HepG2 (cell line): ENCODE data around the gene SIRT1. TPM values are rescaled to one million over a fixed set of nuclear protein-coding genes. Genes with fewer than 3 reads are reported as not detected.

Source experiments
- AKNA ChIP-seq: sonication (generic); formaldehyde crosslinking; IDR thresholded peaks from 2 replicates; pipeline ENCODE4 v1.4.0; 2020; ENCODE audit warnings: missing genetic modification reagents, borderline replicate concordance
- CBFB ChIP-seq: sonication (generic); formaldehyde crosslinking; IDR thresholded peaks from 2 replicates; pipeline ENCODE4 v1.4.0; 2020; ENCODE audit warnings: missing genetic modification reagents
- CHCHD3 ChIP-seq: sonication (generic); formaldehyde crosslinking; IDR thresholded peaks from 2 replicates; pipeline ENCODE4 v1.8.0; 2022; ENCODE audit warnings: mild to moderate bottlenecking, missing genetic modification reagents, moderate library complexity
- EED ChIP-seq: sonication (generic); formaldehyde crosslinking; IDR thresholded peaks from 2 replicates; pipeline ENCODE4 v1.5.0; 2020; ENCODE audit warnings: mild to moderate bottlenecking, missing genetic modification reagents
- KAT2B ChIP-seq: fragments of 150-350 bp; IDR thresholded peaks from 2 replicates; pipeline ENCODE4 v1.6.1; 2014; ENCODE audit warnings: low read depth, low read length, borderline replicate concordance
- KDM5A ChIP-seq: fragments of 200-600 bp; sonication (generic); IDR thresholded peaks from 2 replicates; pipeline ENCODE4 v1.7.0; 2018; ENCODE audit warnings: antibody characterized with exemption, mild to moderate bottlenecking, low read length, borderline replicate concordance
- KLF16 ChIP-seq, 2 experiments: sonication (generic) in 1 of 2; formaldehyde crosslinking in 1 of 2; IDR thresholded peaks; 2 replicates each; pipeline versions ENCODE4 v1.6.1 to v1.8.0; 2016 to 2023; ENCODE audit warnings: missing genetic modification reagents in 2 of 2, missing compliant biosample characterization in 1 of 2
- KLF9 ChIP-seq: IDR thresholded peaks from 2 replicates; pipeline ENCODE4 v1.6.1; 2016; ENCODE audit warnings: low read depth
- MAX ChIP-seq: IDR thresholded peaks from 2 replicates; pipeline ENCODE4 v1.6.1; 2012; ENCODE audit warnings: inconsistent platforms
- MTA3 ChIP-seq: sonication (generic); formaldehyde crosslinking; IDR thresholded peaks from 2 replicates; pipeline ENCODE4 v1.4.0; 2020; ENCODE audit warnings: missing genetic modification reagents
- PAWR ChIP-seq: sonication (generic); formaldehyde crosslinking; IDR thresholded peaks from 2 replicates; pipeline ENCODE4 v1.4.0; 2020; ENCODE audit warnings: missing genetic modification reagents, mild to moderate bottlenecking, borderline replicate concordance
- PITX1 ChIP-seq: sonication (generic); formaldehyde crosslinking; IDR thresholded peaks from 2 replicates; pipeline ENCODE4 v1.5.1; 2020; ENCODE audit warnings: mild to moderate bottlenecking, missing genetic modification reagents
- TEAD2 ChIP-seq: sonication (generic); formaldehyde crosslinking; IDR thresholded peaks from 2 replicates; pipeline ENCODE4 v1.9.0; 2021; ENCODE audit warnings: missing genetic modification reagents
- ZBTB20 ChIP-seq: sonication (generic); formaldehyde crosslinking; IDR thresholded peaks from 2 replicates; pipeline ENCODE4 v1.8.1; 2023; ENCODE audit warnings: missing genetic modification reagents, low read depth, mild to moderate bottlenecking, borderline replicate concordance
- ZC3H13 ChIP-seq: sonication (generic); formaldehyde crosslinking; IDR thresholded peaks from 2 replicates; pipeline ENCODE4 v1.8.1; 2023; ENCODE audit warnings: mild to moderate bottlenecking, missing genetic modification reagents, moderate library complexity
- ZIK1 ChIP-seq: sonication (generic); formaldehyde crosslinking; IDR thresholded peaks from 2 replicates; pipeline ENCODE4 v1.5.0; 2020; ENCODE audit warnings: mild to moderate bottlenecking, low read depth, missing genetic modification reagents, borderline replicate concordance
- ZMYM4 ChIP-seq: sonication (generic); formaldehyde crosslinking; IDR thresholded peaks from 2 replicates; pipeline ENCODE4 v1.8.1; 2023; ENCODE audit warnings: mild to moderate bottlenecking, missing genetic modification reagents
- ZNF326 ChIP-seq: sonication (generic); formaldehyde crosslinking; IDR thresholded peaks from 2 replicates; pipeline ENCODE4 v1.4.0; 2020; ENCODE audit warnings: missing genetic modification reagents, borderline replicate concordance
- ZNF33B ChIP-seq: sonication (generic); formaldehyde crosslinking; IDR thresholded peaks from 2 replicates; pipeline ENCODE4 v1.5.1; 2020; ENCODE audit warnings: mild to moderate bottlenecking, missing genetic modification reagents
- ZNF605 ChIP-seq: sonication (generic); formaldehyde crosslinking; IDR thresholded peaks from 2 replicates; pipeline ENCODE4 v1.8.0; 2022; ENCODE audit warnings: mild to moderate bottlenecking, missing genetic modification reagents
- polyA plus RNA-seq, 8 experiments: library from polyadenylated mRNA; depleted of rRNA in 3 of 8; stranded (reverse) in 7 of 8; unstranded in 1 of 8; fragments of >200 nt; fragmentation: Illumina TruSeq in 4 of 8; extraction: Trizol in 4 of 8; gene quantifications; 2 replicates each; pipeline versions ENCODE4 v1.2.1 to v1.2.3, GENCODE V29; 2011 to 2016; ENCODE audit warnings: low read depth in 4 of 8, missing spikeins in 1 of 8, mixed read lengths in 1 of 8; ENCODE audit not compliant: insufficient read depth in 1 of 8
- total RNA-seq, 5 experiments: library from RNA; depleted of rRNA; stranded (reverse); fragments of >200 nt; fragmentation: Illumina TruSeq; extraction: Trizol; gene quantifications; 2 replicates each; pipeline ENCODE4 v1.2.3, GENCODE V29; 2016; ENCODE audit warnings: low read depth in 1 of 5
- TF ChIP-seq, protein P1 (sequence below): IDR thresholded peaks from 2 replicates; pipeline ENCODE4 v1.6.1; 2012; ENCODE audit warnings: low read depth, low read length, improper control_type of control experiment
- TF ChIP-seq, protein P2 (sequence below): sonication (generic); formaldehyde crosslinking; IDR thresholded peaks from 2 replicates; pipeline ENCODE4 v1.4.0; 2020; ENCODE audit warnings: missing genetic modification reagents

The SIRT1 gene
- total and polyA plus RNA-seq, 2 of the 13 experiments (the other 11 are each of a cell fraction or from before 2014, with no cell fraction given): 9.4 to 10.2 TPM

DNA sequence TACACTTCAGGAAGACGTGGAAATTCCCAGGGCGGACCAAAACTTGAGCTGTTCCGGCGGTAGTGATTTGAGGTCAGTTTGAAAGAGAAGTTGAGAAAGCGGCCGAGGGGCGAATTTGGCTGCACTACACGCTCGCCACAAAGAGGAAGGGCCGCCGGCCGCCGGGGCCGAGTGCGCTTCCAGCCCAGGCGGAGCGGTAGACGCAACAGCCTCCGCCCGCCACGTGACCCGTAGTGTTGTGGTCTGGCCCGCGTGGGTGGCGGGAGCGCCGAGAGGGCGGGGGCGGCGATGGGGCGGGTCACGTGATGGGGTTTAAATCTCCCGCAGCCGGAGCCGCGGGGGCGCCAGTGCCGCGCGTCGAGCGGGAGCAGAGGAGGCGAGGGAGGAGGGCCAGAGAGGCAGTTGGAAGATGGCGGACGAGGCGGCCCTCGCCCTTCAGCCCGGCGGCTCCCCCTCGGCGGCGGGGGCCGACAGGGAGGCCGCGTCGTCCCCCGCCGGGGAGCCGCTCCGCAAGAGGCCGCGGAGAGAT is at the start of gene SIRT1 (continued):
- TF ChIP-seq ZIK1 (peak; percentile 64; the same call in 1 of the 2 replicates), KAT2B (no peak), ZBTB20 (CRISPR knock-in tag) (peak; percentile 68; the same call in 1 of the 2 replicates), PAWR (CRISPR knock-in tag) (no peak), MTA3 (no peak), CBFB (CRISPR knock-in tag) (peak; percentile 96), ZNF605 (CRISPR knock-in tag) (peak; percentile 80), MAX (peak; percentile 98), ZNF33B (CRISPR knock-in tag) (peak; percentile 51), ZNF326 (CRISPR knock-in tag) (no peak), TEAD2 (CRISPR knock-in tag) (no peak), ZC3H13 (CRISPR knock-in tag) (peak; percentile 91), ZMYM4 (peak; percentile 97), AKNA (CRISPR knock-in tag) (0 out of 2 replicates have a peak, but pooled peaks have one; percentile 19), CHCHD3 (CRISPR knock-in tag) (no peak), EED (CRISPR knock-in tag) (no peak; the same call in 1 of the 2 replicates), KLF9 (CRISPR knock-in tag) (0 out of 2 replicates have a peak, but pooled peaks have one; percentile 21), KLF16 (CRISPR knock-in tag; IDR thresholded peaks at IDR 0.05) (peak in 1 of 2 experiments; percentile 94; a peak in 2 of 4 replicates), PITX1 (CRISPR knock-in tag) (peak; percentile 75), KDM5A (no peak)
- TF ChIP-seq, protein P1, sequence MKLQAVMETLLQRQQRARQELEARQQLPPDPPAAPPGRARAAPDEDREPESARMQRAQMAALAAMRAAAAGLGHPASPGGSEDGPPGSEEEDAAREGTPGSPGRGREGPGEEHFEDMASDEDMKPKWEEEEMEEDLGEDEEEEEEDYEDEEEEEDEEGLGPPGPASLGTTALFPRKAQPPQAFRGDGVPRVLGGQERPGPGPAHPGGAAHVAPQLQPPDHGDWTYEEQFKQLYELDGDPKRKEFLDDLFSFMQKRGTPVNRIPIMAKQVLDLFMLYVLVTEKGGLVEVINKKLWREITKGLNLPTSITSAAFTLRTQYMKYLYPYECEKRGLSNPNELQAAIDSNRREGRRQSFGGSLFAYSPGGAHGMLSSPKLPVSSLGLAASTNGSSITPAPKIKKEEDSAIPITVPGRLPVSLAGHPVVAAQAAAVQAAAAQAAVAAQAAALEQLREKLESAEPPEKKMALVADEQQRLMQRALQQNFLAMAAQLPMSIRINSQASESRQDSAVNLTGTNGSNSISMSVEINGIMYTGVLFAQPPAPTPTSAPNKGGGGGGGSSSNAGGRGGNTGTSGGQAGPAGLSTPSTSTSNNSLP: no peak
- TF ChIP-seq, protein P2, sequence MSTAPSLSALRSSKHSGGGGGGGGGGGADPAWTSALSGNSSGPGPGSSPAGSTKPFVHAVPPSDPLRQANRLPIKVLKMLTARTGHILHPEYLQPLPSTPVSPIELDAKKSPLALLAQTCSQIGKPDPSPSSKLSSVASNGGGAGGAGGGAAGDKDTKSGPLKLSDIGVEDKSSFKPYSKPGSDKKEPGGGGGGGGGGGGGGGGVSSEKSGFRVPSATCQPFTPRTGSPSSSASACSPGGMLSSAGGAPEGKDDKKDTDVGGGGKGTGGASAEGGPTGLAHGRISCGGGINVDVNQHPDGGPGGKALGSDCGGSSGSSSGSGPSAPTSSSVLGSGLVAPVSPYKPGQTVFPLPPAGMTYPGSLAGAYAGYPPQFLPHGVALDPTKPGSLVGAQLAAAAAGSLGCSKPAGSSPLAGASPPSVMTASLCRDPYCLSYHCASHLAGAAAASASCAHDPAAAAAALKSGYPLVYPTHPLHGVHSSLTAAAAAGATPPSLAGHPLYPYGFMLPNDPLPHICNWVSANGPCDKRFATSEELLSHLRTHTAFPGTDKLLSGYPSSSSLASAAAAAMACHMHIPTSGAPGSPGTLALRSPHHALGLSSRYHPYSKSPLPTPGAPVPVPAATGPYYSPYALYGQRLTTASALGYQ (CRISPR knock-in tag): peak; percentile 71; the same call in 1 of the 2 replicates
